Frontal cortex (tissue), 4 donors: ENCODE measurements around the gene MBTD1. TPM values are rescaled to one million over a fixed set of nuclear protein-coding genes. Genes with fewer than 3 reads are reported as not detected.

ENCODE experiments used
- DNase-seq, 2 donors: peaks; one replicate each; pipeline ENCODE4 v3.0.0; 2012; ENCODE audit warnings: low spot score in 2 of 2
- FAIRE-seq: peaks from 2 replicates; lab custom pipeline; 2012; peaks lifted over from hg19 to GRCh38; lab: Jason Lieb, UNC
- total RNA-seq: library from RNA; depleted of rRNA; stranded (reverse); fragments of >200 nt; gene quantifications from one replicate; pipeline ENCODE4 v1.2.3, GENCODE V29; 2014
- donor health status: control.
- donor health status: control.
- donor health status: control.

The MBTD1 gene
- total RNA-seq, 1 donor from 2014 or later = 64.4 TPM

DNA sequence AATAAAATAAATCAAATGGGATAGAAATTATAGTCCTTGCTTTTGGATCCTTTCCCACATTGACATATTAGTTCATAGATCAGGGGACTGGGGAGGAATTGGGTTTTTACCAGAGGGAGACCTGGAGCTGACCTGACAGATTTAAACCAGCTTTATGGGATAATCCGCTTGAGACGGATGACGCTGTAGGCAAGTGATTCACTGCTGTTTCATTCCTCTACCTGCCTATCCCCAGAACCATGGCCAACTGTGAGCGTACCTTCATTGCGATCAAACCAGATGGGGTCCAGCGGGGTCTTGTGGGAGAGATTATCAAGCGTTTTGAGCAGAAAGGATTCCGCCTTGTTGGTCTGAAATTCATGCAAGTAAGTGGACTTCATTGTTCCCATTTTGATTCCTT lies 104.4 kb downstream of the MBTD1 start:
- no peak for DNase-seq
- no peak for FAIRE-seq

DNA sequence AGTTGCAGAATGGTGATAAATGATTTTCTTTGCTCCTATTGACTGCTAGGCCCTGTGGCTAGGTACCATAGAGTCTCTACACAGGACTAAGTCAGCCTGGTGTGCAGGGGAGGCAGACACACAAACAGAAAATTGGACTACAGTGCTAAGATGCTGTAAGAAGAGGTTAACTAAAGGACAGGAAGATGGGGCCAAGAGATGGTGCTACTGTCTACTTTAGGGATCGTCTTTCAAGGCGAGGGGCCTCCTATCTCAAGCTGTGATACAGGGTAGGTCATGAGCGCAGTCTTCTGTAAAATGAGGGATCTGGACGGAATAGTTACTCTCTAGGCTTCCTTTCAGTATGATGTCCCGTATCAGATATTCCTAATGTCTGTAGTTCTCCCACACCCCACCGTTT lies 105.7 kb downstream of the MBTD1 start:
- FAIRE-seq (no peak), DNase-seq (no peak)

DNA sequence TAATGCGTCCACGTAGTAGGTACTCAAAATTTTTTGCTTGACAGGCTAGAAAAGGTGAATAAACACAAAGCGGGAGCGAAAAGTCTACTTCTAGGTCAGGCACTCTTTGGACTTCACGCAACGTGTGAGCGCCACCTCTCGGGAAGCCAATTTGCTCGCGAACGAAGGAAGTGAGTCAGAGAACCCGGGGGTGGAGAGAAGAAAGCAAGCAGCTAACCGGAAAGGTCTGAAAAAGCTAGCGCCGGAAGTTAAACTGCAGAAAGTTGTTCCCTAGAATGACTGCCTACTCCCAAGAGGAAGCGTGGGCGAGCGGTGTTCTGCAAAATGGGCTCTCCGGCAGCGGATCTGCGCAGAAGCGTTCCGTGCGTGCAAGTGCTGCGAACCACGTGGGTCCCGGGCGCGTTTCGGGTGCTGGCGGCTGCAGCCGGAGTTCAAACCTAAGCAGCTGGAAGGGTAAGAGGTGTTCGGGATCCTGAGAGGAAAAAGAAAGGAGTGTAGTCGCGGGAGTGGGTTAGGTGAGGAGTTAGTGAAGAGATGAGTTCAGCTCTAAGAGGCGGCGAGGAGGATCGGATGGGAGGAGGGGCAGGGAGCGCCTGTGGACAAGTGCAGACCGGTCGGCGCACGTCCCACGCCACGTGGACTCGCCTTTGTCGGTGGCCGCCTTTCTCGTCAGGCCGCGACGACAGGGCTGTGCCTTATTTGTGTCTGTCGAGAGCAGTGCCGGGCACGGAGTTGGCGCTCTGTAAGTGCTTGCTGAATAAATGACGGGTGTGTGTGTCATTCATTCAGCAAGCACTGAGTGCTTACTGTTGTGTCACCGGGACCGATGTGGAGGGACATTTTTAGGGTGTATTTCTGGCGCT lies 106.4 kb downstream of the MBTD1 start, which contains the start of gene NME1:
Gene NME1 (plus strand): TSS at position 350 of the 863 bp plus-strand sequence. CDS start 2,096 bp downstream, outside the sequence.
- FAIRE-seq = peak; percentile 40
- peak; percentile 84 to 95 for DNase-seq

DNA sequence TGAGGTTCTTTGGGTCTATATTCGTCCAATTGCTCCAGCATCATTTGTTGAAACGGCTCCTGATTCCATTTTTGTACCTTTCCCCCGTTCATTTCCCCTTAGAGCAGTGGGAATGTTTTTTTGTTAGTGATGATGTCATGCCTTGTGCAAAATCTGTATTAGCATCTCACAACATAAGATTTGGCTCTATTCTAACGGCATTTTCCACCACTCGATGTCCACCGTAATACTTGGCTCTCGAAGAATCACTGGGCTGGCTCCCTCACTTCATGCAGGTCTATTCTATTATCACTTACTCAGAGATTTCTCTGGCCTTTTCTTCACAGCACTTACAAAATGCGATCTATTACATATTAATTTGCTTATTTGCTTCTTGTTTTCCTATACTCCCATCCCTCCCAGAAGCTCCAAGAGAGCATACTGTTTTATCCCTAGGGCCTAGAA lies 107.1 kb downstream of the MBTD1 start:
- FAIRE-seq = no peak

DNA sequence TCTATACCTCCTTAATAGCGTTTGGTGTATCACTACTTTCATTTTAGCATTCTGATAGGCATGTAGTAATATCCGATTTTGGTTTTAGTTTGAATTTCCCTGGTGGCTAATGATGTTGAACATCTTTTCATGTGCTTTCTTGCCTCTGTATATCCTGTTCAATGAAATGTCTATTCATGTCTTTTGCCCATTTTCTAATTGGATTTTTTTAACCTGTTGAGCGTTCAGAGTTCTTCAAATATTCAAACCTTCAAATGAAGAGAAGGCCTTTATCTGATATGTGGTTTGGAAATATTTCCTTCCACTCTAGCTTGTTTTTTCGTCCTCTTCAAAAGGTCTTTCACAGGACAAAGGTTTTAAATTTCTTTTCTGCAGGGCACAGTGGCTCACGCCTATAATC lies 108.9 kb downstream of the MBTD1 start:
- FAIRE-seq (no peak), DNase-seq (no peak)

More for the DNA sequence above, 107.1 kb downstream of the MBTD1 start:
- peak in 1 of 2 donors; percentile 32 for DNase-seq

DNA sequence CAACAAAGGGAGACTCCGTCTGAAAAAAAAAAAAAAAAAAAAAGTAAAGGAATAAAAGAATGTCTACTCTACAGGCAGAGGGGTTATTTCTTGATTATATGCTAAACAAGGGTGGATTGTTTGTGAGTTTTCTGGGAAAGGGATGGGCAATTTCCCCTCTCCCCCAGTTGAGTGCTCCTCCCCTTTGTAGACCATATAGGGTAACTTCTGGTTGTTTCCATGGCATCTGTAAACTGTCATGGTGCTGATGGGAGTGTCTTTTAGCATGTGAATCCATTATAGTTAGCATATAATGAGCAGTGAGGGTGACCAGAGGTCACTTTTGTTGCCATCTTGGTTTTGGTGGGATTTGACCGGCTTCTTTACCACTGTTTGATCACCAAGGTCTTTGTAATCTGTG lies 110.7 kb downstream of the MBTD1 start:
- FAIRE-seq = no peak
- no peak for DNase-seq

DNA sequence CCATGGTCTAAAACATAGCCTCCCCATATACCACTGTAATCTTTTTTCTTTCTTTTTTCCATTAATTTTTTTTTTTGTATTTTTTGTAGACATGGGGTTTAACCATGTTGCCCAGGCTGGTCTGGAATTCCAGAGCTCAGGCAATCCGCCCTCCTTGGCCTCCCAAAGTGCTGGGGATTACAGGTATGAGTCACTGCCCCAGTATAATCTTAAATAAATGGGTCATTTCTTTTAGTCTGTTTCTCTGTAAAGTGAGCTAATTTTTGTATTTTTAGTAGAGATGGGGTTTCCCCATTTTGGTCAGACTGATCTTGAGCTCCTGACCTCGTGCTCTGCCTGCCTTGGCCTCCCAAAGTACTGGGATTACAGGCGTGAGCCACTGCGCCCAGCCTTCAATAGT lies 112.2 kb downstream of the MBTD1 start:
- no peak for FAIRE-seq
- no peak for DNase-seq

DNA sequence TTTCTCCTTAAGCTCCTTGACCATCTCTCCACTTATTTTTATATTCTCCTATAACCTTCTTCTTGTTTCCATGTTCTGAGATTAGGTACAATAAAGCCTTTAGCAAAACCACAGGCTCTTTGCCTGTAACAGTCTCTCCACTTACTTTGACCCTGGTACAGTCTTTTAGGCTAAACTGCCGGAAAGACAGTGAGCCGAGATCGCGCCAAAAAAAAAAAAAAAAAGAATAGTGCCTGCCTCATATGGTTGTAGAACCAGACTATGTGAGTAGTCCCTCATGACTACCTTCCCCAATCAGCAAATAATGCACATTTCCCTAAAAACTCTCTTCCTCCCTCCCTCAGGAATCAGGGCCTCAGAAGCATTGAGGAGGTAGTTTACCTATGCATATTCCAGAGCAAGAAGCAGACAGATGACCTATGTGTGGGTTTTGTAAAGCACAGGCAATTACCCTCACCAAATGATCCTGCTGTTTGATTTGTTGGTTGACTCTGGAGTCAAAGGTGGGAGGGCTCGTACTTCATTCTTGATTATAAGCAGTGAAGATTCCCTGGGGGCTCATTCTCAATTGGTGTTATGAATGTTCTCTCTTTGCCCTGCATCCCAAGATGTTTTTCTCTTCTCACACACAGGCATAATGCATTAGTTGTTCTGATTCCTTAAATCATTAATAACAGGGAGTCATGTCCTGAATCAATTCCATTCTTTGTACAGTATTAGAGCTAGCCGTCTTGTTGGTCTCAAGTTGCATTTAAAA lies 115.4 kb downstream of the MBTD1 start:
- no peak for DNase-seq
- no peak for FAIRE-seq

DNA sequence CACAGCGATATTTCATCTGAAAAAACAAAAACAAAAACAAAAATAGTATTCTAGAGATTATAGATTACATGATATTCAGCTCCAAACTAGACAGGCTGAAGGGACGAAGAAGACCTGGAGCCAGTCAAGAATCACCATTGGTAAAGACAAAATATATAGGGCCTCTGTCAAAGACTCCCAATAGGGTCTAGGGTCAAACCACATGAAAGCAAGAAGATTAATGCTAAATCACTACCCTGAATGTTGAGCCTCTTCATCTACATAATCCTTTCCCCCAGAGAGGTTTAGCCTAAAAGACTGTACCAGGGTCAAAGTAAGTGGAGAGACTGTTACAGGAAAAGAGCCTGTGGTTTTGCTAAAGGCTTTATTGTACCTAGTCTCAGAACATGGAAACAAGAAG lies 117.3 kb downstream of the MBTD1 start:
- DNase-seq = no peak
- no peak for FAIRE-seq

DNA sequence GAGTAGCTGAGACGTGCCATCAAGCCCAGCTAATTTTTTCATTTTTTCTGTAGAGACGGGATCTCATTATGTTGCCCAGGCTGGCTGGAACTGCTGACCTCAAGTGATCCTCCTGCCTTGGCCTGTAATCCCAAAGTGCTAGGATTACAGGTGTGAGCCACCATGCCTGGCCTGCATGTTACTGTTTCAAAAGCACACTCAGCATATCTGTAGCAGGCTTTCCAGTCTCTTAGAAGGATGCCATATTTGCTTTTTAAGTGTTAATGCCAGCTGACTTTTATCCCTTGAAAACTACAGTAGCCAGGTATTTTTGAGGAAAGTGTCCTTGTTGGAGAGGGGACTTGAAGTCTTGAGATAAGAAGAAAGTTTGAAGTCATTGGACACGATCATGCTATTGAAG lies 123.9 kb downstream of the MBTD1 start:
- DNase-seq (no peak), FAIRE-seq (no peak)

DNA sequence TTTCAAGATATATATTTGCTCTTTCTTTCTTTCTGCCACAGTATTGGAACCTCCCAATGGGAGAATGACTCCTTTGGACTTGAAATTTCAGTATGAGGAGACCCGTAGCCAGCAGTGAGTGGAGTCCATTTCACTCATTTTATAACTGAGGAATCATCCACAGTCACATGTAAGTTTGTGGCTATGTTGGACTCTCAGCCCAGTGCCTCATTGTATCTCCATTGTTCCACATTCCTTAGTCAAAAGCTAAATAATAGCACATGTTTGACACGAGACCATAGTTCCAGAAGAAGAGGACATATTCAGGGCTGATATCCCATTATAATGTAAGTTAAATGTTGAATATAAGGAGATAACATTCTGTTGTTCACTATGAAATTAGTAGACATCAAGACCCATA lies 126.5 kb downstream of the MBTD1 start:
- DNase-seq (no peak), FAIRE-seq (no peak)

DNA sequence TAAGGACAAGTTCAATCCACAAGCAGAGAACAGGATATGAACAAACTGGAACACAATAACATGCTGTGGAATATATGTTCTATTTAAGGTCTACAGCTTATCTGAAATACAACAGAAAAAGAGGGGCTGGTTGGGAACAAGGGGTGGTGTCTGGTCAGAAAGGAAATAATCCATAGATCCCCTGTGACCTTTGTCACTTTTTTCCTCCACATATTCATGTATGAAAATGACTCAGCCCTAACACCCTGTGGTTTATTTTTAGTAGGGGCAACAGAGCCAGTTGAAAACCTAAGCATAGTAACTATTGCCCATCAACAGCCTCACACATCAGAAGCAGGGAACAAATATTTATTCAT lies 126.9 kb downstream of the MBTD1 start:
- FAIRE-seq (no peak), DNase-seq (no peak)

DNA sequence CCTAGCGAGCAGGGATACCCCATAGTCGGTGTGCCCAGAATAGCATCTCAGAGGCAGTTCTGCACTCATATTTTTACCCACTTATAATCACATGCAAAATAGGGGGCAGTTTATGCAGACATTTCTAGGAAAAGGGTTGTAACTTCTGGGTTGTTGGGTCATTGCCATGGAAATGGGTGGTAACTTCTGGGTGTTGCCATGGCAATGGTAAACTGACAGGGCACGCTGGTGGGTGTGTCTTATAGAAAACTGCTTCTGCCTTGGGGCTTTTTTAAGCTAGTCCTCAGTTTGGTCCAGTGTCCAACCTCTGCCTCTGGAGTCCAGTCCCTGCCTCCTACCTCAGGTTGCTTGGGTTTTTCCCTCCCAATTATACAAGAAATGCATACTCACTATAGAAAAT lies 131.8 kb downstream of the MBTD1 start:
- FAIRE-seq = no peak

More for the DNA sequence above, 131.8 kb downstream of the MBTD1 start:
- DNase-seq = no peak

Other genes starting within 250 kb of the MBTD1 start
- 297 TPM for gene SPAG9, start 139.2 kb downstream of the MBTD1 start, total RNA-seq
- gene NME1, start 106.5 kb downstream of the MBTD1 start, total RNA-seq = 60.3 TPM
- 202 TPM for gene NME2, start 93.6 kb downstream of the MBTD1 start, total RNA-seq
- gene UTP18, start 497 bp upstream of the MBTD1 start, total RNA-seq = 70.5 TPM